ENCODE data around the gene STK11IP. TPM values are rescaled to one million over a fixed set of nuclear protein-coding genes. Genes with fewer than 3 reads are reported as not detected.
"Not testable (repeated sequence)": the region's sequence is repeated elsewhere in the genome, so short reads cannot be mapped to it uniquely, and the experiment has no call there.

The STK11IP gene
- total RNA-seq, 2 donors from 2014 or later = 28.5 to 53.0 TPM

DNA sequence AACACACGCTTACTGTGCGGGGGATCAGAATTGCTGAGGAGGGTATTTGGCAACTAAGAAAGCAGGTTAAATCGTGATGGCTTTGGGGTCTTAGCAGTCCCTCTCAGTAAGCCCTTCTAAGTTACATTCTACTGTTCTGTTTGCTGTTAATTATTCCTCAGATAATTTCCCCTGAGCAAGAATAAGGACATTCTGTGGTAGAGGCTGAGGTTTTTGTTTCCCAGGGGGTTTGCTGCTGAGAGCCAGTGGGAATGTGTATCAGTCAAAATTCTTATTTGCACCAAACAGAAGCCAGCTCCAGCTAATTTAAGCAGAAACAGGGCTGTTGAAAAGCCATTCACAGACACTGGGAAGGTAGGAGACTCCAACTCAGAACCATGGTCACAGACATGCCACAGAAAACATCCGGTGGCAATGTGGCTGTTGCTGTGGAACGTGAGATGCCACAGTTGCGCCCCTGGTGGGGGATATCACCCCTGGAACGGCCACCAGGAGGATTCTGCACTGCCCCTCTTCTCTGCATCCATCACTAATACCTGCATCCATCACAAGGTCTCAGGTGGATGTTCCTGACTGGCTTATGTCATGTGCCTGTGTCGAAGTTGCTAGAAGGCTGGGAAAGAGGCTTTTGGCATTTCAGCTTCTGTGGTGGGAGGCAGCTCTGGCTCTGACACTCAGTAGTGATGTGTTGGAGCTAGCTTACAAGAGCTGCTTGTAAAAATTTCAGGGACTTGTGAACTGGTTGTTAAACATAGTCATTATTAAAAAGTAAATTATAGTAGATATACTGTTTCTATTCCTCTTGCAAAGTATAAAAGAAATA lies 53.0 kb downstream of the STK11IP start:
- ATAC-seq = no peak
- H3K9me3 Mint-ChIP-seq = no peaks in the 10 kb centered on the region
- H3K27ac Mint-ChIP-seq = no peak overlapping the region

DNA sequence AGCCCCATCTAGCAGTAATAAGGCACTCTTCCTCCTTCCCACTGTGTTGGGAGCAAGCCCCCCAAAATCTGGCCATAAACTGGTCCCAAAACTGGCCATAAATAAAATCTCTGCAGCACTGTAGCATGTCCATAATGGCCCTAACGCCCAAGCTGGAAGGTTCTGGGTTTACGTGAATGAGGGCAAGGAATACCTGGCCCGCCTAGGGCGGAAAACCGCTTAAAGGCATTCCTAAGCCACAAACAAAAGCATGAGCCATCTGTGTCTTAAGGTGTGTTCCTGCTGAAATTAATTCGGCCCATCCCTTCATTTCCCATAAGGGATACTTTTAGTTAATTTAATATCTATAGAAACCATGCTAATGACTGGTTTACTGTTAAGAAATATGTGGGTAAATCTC lies 54.0 kb downstream of the STK11IP start:
- not testable (repeated sequence) for ATAC-seq; H3K36me3 Mint-ChIP-seq; H3K27ac Mint-ChIP-seq; DNase-seq (ENCODE audit: low spot score in 2 of 2); H3K9me3 Mint-ChIP-seq

More for the DNA sequence above, 53.0 kb downstream of the STK11IP start:
- DNase-seq (ENCODE audit: low spot score in 2 of 2) = no peak
- peaks cover 0 to 4% of the 10 kb centered on the region in 2 donors for H3K36me3 Mint-ChIP-seq

DNA sequence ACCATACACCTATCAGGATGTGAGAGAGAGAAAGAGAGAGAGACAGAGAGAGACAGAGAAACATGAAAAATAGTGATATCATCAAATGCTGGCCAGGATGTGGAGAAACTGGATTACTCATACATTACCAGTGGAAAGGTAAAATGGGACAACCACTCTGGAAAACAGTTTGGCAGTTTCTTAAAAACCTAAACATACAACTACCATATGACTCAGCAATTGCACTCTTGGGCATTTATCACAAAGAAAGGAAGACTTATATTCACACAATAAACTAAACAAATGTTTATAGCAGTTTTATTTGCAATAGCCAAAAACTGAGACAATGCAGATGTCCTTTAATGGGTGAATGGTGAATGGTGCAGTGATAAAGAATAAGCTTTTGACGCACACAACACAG lies 58.9 kb downstream of the STK11IP start:
- DNase-seq (ENCODE audit: low spot score in 2 of 2) (no peak), ATAC-seq (peak in 1 of 2 donors; percentile 44)
- Mint-ChIP-seq H3K9me3 (no peaks in the 10 kb centered on the region), H3K36me3 (peaks cover 0 to 4% of the 10 kb centered on the region in 2 donors), H3K27ac (no peak overlapping the region)

DNA sequence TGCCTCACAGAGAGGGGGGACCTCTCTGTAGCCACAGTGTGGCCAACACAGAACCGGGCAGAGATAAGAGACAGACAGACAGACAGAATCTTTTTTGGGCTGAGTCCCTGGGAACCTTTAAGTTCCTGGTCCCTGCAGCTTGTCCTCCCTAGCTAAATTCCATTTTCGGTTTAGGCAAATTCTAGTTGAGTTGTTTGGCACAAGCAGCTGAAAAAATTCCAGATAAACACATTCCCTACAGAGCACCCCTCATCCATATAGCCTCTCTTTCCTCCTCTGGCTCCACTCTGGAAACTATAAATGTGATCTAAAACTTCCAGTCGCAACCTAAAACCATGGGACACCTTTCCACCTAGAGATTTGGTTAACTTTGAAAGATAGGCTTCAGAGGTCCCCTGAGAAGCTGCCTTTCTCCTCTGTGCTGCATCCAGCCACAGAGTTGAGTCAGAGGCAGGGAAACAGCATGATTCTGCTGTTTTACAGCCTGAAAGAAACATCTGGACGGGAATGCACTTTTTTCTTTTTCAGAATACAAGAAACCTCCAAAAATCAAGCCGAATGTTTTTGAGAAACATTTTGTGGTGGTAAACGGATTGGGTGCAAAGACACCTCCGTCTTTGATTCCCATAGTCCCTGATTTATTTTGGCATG lies 60.7 kb downstream of the STK11IP start:
- Mint-ChIP-seq H3K9me3 (no peaks in the 10 kb centered on the region), H3K36me3 (no peaks in the 10 kb centered on the region), H3K27ac (no peak overlapping the region)
- ATAC-seq (no peak), DNase-seq (ENCODE audit: low spot score in 2 of 2) (no peak)

DNA sequence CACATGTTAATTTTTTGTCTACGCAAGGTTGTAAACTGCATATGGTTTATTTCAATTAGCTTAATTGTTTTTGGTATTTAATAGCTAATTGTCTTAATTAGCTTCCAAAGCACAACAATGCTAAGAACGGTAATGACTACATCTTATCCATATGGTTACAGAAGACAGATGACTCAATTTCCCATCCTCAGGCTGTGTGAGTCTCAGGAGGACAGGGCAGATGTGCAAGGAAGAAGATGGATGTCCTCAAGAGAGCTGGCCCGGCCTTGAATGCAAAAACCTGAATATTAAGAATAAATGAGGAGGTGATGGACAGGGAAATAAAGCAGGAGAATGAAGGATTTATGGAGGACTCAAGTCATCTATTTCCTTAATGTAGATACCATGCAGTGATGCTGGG lies 61.2 kb downstream of the STK11IP start:
- no peak for ATAC-seq
- no peak overlapping the region for H3K27ac Mint-ChIP-seq
- DNase-seq (ENCODE audit: low spot score in 2 of 2) = no peak
- no peaks in the 10 kb centered on the region for H3K9me3 Mint-ChIP-seq
- no peaks in the 10 kb centered on the region for H3K36me3 Mint-ChIP-seq

DNA sequence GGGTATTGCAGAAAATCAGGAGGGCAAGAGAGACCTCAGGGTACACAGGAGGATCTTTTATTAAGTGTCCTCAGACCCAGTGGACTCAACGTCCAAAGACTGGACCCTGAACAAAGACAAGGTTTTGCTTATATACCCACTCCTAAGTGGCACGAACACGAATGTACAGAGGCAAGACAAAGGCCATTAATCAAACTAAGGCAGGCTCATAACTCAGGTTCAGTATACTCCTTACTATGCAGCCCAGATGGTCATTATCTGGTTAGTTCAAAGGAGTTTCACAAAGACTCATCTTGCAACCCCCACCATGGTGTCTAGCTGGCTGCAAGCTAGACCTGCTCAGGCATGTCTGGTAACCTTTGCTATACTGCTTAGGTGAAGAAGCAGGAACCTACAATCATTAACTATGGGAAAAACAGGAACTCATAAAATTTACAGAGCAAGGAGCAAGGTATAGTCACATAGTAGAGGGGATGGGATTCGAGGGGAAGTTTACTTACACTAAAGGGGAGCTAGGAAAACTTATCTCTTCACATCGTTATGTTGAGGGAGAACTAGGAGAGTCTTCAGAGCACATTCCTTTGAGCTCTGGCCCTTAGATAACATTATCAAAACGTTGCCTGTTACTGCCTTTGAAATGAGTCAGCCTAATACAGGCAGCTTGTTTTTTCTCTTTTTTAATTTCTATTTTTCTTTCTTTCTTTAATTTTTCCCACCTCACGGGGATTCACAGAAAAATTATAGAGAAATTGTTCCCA lies 63.7 kb downstream of the STK11IP start:
- no peaks in the 10 kb centered on the region for H3K36me3 Mint-ChIP-seq

DNA sequence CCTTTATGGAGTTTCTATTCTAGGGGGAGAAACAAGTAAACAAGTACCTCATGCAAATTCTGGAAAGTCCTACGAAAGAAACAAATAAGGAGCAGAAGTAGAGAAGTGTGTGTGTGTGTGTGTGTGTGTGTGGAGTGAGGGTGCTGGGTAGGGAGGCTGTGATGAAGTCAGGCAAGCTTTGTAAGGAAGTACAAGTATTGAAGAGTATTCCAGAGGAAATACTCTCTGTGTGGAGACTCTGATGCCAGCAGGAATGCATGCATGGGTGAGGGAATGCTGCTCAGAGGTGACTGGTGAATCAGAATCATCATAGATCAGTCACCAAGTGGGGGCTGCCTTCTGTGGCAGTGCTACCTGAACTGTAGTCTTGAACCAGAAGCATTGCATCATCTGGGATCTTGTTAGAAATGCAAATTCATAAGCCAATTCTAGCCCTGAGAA lies 64.3 kb downstream of the STK11IP start:
- Mint-ChIP-seq H3K27ac (no peak overlapping the region), H3K36me3 (no peaks in the 10 kb centered on the region), H3K9me3 (no peaks in the 10 kb centered on the region)
- no peak for DNase-seq (ENCODE audit: low spot score in 2 of 2)
- no peak for ATAC-seq

More for the DNA sequence above, 63.7 kb downstream of the STK11IP start:
- Mint-ChIP-seq H3K9me3 (no peaks in the 10 kb centered on the region), H3K27ac (no peak overlapping the region)
- no peak for ATAC-seq
- no peak for DNase-seq (ENCODE audit: low spot score in 2 of 2)

DNA sequence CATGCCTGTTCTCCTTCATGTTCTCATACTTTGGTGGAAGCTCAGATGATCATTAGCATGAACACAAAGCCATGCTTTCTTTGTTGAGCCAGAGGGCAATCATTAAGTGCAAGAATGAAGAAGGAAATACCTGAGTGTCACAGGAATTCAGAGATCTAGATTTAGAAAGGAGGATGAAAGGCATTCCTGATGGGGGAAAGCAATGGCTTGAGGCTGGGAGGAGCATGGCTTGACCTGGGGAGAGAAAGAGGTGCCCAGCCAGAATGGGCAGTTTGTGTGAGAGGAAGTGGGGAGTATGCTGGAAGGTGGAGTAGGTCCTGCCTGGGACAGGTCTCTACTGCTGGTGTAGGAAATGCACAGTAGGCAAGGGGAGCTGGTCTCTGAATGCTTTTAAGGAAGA lies 64.9 kb downstream of the STK11IP start:
- Mint-ChIP-seq H3K27ac (no peak overlapping the region), H3K36me3 (no peaks in the 10 kb centered on the region), H3K9me3 (no peaks in the 10 kb centered on the region)
- DNase-seq (ENCODE audit: low spot score in 2 of 2) (no peak), ATAC-seq (no peak)

DNA sequence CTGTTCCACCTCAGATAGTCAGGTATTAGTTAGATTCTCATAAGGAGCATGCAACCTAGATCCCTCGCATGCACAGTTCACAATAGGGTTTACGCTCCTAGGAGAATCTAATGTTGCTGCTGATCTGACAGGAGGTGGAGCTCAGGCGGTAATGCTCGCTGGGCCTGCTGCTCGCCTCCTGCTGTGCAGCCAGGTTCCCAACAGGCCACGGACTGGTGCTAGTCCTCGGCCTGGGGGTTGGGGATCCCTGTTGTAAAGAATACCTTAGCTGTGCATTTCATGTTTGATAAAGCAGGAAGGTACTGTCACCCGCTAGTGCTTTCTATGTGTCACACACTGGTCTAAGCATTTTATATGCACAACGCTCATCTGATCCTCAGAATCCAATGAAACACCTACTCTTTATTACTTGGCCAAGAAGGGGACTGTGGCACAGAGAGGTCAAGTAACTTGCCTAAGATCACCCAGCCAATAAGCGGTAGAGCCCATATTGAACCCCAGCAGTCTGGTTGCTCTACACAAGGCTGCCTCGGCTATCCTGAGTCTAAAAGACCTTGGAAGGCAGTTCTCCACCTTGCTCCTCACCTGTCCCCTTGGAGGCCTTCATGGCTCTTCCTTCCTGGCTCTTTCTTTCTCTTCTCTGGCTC lies 65.6 kb downstream of the STK11IP start:
- ATAC-seq (no peak), DNase-seq (ENCODE audit: low spot score in 2 of 2) (no peak)
- H3K9me3 Mint-ChIP-seq = no peaks in the 10 kb centered on the region
- no peaks in the 10 kb centered on the region for H3K36me3 Mint-ChIP-seq
- H3K27ac Mint-ChIP-seq = no peak overlapping the region

DNA sequence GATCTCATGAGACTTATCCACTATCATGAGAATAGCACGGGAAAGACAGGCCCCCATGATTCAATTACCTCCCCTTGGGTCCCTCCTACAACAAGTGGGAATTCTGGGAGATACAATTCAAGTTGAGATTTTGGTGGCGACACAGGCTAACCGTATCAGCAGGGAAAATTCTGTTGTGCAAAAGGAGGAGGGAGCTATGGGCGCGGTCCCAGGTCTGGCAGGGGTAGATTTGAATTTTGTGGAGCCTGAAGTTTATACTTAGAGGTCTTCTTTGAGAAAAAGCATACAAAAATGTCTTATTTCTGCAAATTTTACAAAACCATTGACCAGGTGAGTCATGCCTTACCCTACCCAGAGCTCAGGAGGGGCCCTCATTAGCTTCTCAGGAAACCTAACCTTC lies 66.4 kb downstream of the STK11IP start:
- DNase-seq (ENCODE audit: low spot score in 2 of 2) (no peak), ATAC-seq (no peak)
- H3K36me3 Mint-ChIP-seq = no peaks in the 10 kb centered on the region
- H3K9me3 Mint-ChIP-seq = no peaks in the 10 kb centered on the region
- no peak overlapping the region for H3K27ac Mint-ChIP-seq

DNA sequence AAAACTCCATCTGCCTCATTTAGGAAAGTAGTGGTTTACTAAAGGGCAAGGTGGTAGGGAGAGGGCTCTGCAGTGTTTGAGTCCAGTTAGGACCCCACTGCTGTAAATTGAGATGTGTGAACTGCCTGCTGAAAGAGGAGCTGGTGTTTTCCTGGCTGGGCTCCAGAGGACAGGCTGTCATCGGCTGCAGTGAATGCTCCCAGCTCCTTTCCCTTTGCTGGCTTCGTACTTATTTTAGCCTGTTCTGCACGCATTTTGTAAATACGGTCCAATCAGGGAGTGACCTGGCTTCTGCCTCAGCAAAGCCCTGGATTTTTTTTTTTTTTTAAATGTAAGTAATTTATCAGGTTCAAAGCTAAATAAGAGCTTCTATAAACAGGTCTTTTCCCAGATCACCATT lies 67.3 kb downstream of the STK11IP start:
- no peak for DNase-seq (ENCODE audit: low spot score in 2 of 2)
- H3K36me3 Mint-ChIP-seq = no peaks in the 10 kb centered on the region
- H3K27ac Mint-ChIP-seq = no peak overlapping the region
- no peaks in the 10 kb centered on the region for H3K9me3 Mint-ChIP-seq
- no peak for ATAC-seq

DNA sequence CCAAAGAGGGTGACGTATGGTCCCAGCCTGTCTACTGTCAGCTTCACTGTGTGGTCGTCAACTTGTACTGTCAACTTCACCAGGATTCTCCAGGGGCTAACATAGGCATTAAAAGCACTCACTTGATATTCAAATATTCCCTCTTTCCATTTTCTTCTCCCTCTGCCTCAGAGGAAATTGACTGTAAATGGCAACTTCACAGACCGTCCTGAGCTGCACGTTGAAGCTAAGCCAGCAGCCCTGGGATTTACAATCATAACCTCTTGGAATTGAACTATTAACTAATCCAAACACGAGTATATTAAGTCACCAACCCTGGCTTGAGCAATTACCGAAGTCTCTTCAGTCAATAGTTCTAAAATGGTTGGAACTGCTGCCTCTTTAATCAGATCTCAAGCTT lies 68.3 kb downstream of the STK11IP start:
- no peak for DNase-seq (ENCODE audit: low spot score in 2 of 2)
- H3K9me3 Mint-ChIP-seq = no peaks in the 10 kb centered on the region
- no peak overlapping the region for H3K27ac Mint-ChIP-seq
- ATAC-seq = no peak
- H3K36me3 Mint-ChIP-seq = no peaks in the 10 kb centered on the region

Other genes with a start within 250 kb of the STK11IP start
- gene DNPEP, start 209.9 kb upstream of the STK11IP start, total RNA-seq = 10 to 100 TPM; 61.1 to 96.0 TPM
- gene DES, start 179.5 kb upstream of the STK11IP start, total RNA-seq = not detected
- gene SPEG, start 163.0 kb upstream of the STK11IP start, total RNA-seq = 1 to 10 TPM; 2.2 to 2.8 TPM
- 10 to 100 TPM; 29.1 to 34.1 TPM for gene GMPPA, start 99.0 kb upstream of the STK11IP start, total RNA-seq
- gene ASIC4, start 83.4 kb upstream of the STK11IP start, total RNA-seq = under 1 TPM; 0.16 to 0.98 TPM
- gene CHPF, start 54.0 kb upstream of the STK11IP start, total RNA-seq = 10 to 100 TPM; 13.2 to 16.7 TPM
- gene TMEM198, start 53.8 kb upstream of the STK11IP start, total RNA-seq = 1 to 10 TPM; 1.8 to 6.1 TPM
- 1 to 10 TPM; 1.9 to 8.9 TPM for gene OBSL1, start 26.3 kb upstream of the STK11IP start, total RNA-seq
- gene INHA, start 25.5 kb upstream of the STK11IP start, total RNA-seq = under 1 TPM in 1 of 2 donors, not detected in 1; 0.23 TPM
- gene SLC4A3, start 29.8 kb downstream of the STK11IP start, total RNA-seq = not detected

Data from activated naive CD4-positive, alpha-beta T cell treated with anti-CD3 and anti-CD28 coated beads, Interleukin-2, amount 50 U/mL, for 72 hours (primary cell).